Smooth muscle cell (in vitro differentiated cells): Measurements from ENCODE around the gene RASA2. TPM values are rescaled to one million over a fixed set of nuclear protein-coding genes. Genes with fewer than 3 reads are reported as not detected.

ENCODE experiments used
- DNase-seq: peaks from one replicate; lab custom pipeline; 2025; ENCODE audit not compliant: unreplicated experiment; lab: John Stamatoyannopoulos, UW
- H2AFZ ChIP-seq: fragments of 200-600 bp; sonication (generic); 2 replicates; pipeline ENCODE4 v1.6.0; 2016; ENCODE audit warnings: antibody characterized with exemption, low read depth, mild to moderate bottlenecking
- H3F3A ChIP-seq: fragments of 200-600 bp; sonication (generic); 2 replicates; pipeline ENCODE4 v1.6.0; 2017; ENCODE audit warnings: antibody characterized with exemption, low read depth
- H3K27ac ChIP-seq: fragments of 200-600 bp; sonication (generic); 2 replicates; pipeline ENCODE4 v1.5.1; 2016; ENCODE audit warnings: low read depth, mild to moderate bottlenecking
- H3K27me3 ChIP-seq: fragments of 200-600 bp; sonication (generic); 2 replicates; pipeline ENCODE4 v1.6.1; 2016; ENCODE audit warnings: low read depth, mild to moderate bottlenecking
- H3K36me3 ChIP-seq: fragments of 200-600 bp; sonication (generic); 2 replicates; pipeline ENCODE4 v1.5.1; 2016; ENCODE audit warnings: low read depth
- H3K4me1 ChIP-seq: fragments of 200-600 bp; sonication (generic); 2 replicates; pipeline ENCODE4 v1.5.1; 2016; ENCODE audit warnings: low read depth
- H3K4me2 ChIP-seq: fragments of 200-600 bp; sonication (generic); 2 replicates; pipeline ENCODE4 v1.6.0; 2016; ENCODE audit warnings: mild to moderate bottlenecking
- H3K4me3 ChIP-seq: fragments of 200-600 bp; sonication (generic); 2 replicates; pipeline ENCODE4 v1.5.1; 2016; ENCODE audit warnings: mild to moderate bottlenecking
- H3K79me2 ChIP-seq: fragments of 200-600 bp; sonication (generic); 2 replicates; pipeline ENCODE4 v1.6.0; 2016; ENCODE audit warnings: low read depth, mild to moderate bottlenecking
- H3K9ac ChIP-seq: fragments of 200-600 bp; sonication (generic); 2 replicates; pipeline ENCODE4 v1.6.0; 2016; ENCODE audit warnings: low read depth
- H3K9me3 ChIP-seq: fragments of 200-600 bp; sonication (generic); replicated peaks from 2 replicates; pipeline ENCODE4 v1.5.1; 2016; ENCODE audit warnings: low read depth
- H4K20me1 ChIP-seq: fragments of 200-600 bp; sonication (generic); 2 replicates; pipeline ENCODE4 v1.6.0; 2016; ENCODE audit warnings: low read depth
- WGBS: methylation state at CpG from one replicate; pipeline ENCODE4 v1.1.7; 2016; ENCODE audit warnings: low lambda C conversion rate; 5-methylcytosine and 5-hydroxymethylcytosine counted together
- polyA plus RNA-seq: library from polyadenylated mRNA; unstranded; fragments of >200 nt; fragmentation: Nextera tagmentation; extraction: Ambion mirVana; gene quantifications from 2 replicates; pipeline ENCODE4 v1.2.1, GENCODE V29; 2016
- total RNA-seq: library from RNA; depleted of rRNA; stranded (reverse); fragments of >200 nt; gene quantifications from 2 replicates; pipeline ENCODE4 v1.2.3, GENCODE V29; 2014
- TF ChIP-seq, protein P1 (sequence below): fragments of 200-600 bp; sonication (generic); IDR thresholded peaks from 2 replicates; pipeline ENCODE4 v1.5.1; 2017; ENCODE audit warnings: borderline replicate concordance, mild to moderate bottlenecking, antibody characterized with exemption; ENCODE audit not compliant: insufficient read depth, poor library complexity, severe bottlenecking

The RASA2 gene
- total and polyA plus RNA-seq, 2 experiments from 2014 or later = 4.9 to 20.0 TPM

GRCh38 chr3:141629976-141630375, 143.1 kb downstream of the RASA2 start:
- H2AFZ ChIP-seq = no peak overlapping the region
- no peak for DNase-seq
- no peak overlapping the region for H3K9ac ChIP-seq
- TF ChIP-seq, protein P1, sequence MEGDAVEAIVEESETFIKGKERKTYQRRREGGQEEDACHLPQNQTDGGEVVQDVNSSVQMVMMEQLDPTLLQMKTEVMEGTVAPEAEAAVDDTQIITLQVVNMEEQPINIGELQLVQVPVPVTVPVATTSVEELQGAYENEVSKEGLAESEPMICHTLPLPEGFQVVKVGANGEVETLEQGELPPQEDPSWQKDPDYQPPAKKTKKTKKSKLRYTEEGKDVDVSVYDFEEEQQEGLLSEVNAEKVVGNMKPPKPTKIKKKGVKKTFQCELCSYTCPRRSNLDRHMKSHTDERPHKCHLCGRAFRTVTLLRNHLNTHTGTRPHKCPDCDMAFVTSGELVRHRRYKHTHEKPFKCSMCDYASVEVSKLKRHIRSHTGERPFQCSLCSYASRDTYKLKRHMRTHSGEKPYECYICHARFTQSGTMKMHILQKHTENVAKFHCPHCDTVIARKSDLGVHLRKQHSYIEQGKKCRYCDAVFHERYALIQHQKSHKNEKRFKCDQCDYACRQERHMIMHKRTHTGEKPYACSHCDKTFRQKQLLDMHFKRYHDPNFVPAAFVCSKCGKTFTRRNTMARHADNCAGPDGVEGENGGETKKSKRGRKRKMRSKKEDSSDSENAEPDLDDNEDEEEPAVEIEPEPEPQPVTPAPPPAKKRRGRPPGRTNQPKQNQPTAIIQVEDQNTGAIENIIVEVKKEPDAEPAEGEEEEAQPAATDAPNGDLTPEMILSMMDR = no peak
- WGBS = 70% methylated on average over 9 of the region's 9 CpGs
- no peaks in the 10 kb centered on the region for H3K4me1 ChIP-seq
- no peaks in the 10 kb centered on the region for H3K27me3 ChIP-seq
- no peak overlapping the region for H3K27ac ChIP-seq
- no peaks in the 10 kb centered on the region for H3K9me3 ChIP-seq
- no peak overlapping the region for H3K4me2 ChIP-seq
- no peaks in the 10 kb centered on the region for H3K36me3 ChIP-seq
- no peaks in the 10 kb centered on the region for H3F3A ChIP-seq
- no peaks in the 10 kb centered on the region for H3K79me2 ChIP-seq
- H3K4me3 ChIP-seq = no peak overlapping the region
- H4K20me1 ChIP-seq = no peaks in the 10 kb centered on the region

DNA sequence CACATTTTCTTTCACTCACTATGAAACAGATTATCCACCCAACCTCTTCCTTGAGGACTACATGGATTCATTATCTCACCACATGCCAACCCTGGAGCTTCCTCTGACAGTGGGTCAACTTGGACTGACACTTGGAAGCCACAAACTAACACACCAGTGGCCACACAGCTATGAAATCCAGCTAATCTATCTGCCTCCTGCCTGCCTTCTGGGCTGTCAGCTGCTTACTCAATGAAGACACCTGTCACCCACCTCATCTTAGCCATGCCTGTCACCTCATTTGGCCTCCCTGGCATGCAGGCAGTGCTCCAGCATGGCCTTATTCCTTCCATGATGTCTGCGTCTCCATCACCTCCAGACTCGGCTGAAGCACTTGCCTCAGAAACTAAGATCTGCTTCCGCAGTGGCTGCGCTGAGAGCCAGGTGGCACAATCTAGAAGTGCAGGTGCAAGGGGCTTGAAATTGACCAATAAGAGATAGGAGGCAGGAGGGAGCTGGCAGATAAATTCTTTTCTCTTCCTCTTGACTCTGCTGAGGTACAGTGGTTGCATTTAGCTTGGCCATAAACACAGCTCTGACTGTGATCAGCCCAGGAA, 146.1 kb downstream of the RASA2 start:
- Histone ChIP-seq H3K4me1 (no peaks in the 10 kb centered on the region), H3K4me2 (no peak overlapping the region), H3F3A (no peaks in the 10 kb centered on the region), H3K27me3 (no peaks in the 10 kb centered on the region), H2AFZ (no peak overlapping the region), H3K9me3 (no peaks in the 10 kb centered on the region), H3K9ac (no peak overlapping the region), H3K79me2 (no peaks in the 10 kb centered on the region), H4K20me1 (no peaks in the 10 kb centered on the region), H3K36me3 (no peaks in the 10 kb centered on the region), H3K27ac (no peak overlapping the region), H3K4me3 (no peak overlapping the region)
- DNase-seq = no peak
- 68% methylated on average over 4 of the region's 4 CpGs for WGBS
- TF ChIP-seq, protein P1 = no peak

DNA sequence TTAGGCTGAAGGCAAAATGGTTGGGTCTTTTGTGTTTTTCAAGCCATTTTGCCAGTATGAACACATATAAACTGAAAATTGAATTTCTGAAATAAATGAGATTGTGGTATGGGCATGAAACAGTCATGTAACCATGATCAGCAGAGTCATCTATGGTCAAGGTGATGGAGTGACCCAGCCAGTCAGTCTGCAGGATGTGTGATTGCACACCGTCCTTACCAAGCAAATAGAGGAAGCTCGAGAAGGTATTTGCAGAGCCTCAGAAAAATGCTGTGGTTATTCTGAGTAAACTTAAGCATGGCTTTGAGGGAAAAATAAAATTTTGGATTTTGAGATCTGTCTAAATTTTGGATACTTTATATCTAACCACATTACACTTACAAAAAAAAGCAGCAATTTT, 155.4 kb downstream of the RASA2 start:
- Histone ChIP-seq H3K27ac (no peak overlapping the region), H3K36me3 (no peaks in the 10 kb centered on the region), H2AFZ (no peak overlapping the region), H3K79me2 (no peaks in the 10 kb centered on the region), H3K27me3 (no peaks in the 10 kb centered on the region), H3F3A (no peaks in the 10 kb centered on the region), H3K4me2 (no peak overlapping the region), H4K20me1 (no peaks in the 10 kb centered on the region), H3K4me3 (no peak overlapping the region), H3K4me1 (no peaks in the 10 kb centered on the region), H3K9me3 (no peaks in the 10 kb centered on the region), H3K9ac (no peak overlapping the region)
- TF ChIP-seq, protein P1 = no peak
- no peak for DNase-seq
- 53% methylated on average over 2 of the region's 2 CpGs for WGBS

DNA sequence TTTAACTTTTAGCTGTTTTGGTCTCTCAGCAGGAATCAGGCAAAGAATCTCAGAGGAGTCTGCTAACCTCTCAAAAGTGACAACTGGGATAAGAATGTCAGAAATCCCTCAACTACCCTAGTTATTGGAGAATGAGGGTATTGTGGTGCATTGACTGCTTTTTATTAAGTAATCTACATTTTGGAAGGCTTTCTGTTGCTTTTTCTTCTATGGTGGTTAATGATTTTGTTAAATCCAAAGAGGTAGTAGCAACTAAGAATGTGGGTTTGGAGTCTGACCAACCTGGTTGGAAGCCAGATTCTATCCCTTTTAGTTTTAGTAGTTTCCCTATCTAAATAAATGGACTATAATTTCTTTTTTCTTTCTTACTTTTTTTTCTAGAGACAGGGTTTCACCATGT, 156.6 kb downstream of the RASA2 start:
- Histone ChIP-seq H3K4me3 (no peak overlapping the region), H2AFZ (no peak overlapping the region), H3F3A (no peaks in the 10 kb centered on the region), H3K27ac (no peak overlapping the region), H3K9me3 (no peaks in the 10 kb centered on the region), H3K36me3 (no peaks in the 10 kb centered on the region), H3K4me2 (no peak overlapping the region), H4K20me1 (no peaks in the 10 kb centered on the region), H3K79me2 (no peaks in the 10 kb centered on the region), H3K9ac (no peak overlapping the region), H3K27me3 (no peaks in the 10 kb centered on the region), H3K4me1 (no peaks in the 10 kb centered on the region)
- TF ChIP-seq, protein P1 = no peak
- no peak for DNase-seq
